Heart right ventricle (tissue), 16 donors: ENCODE results near the gene KDM5B. TPM values are rescaled to one million over a fixed set of nuclear protein-coding genes. Genes with fewer than 3 reads are reported as not detected.
"Not testable (repeated sequence)": the region's sequence is repeated elsewhere in the genome, so short reads cannot be mapped to it uniquely, and the experiment has no call there.

Experiments
- ATAC-seq, 8 donors: fragments of 200-7000 bp; cut with Tn5 transposase; one replicate each; pipeline ENCODE4 v1.9.1; 2020; ENCODE audit warnings: mild to moderate bottlenecking in 8 of 8, moderate library complexity in 8 of 8, moderate number of reproducible peaks in 1 of 8
- DNase-seq, 2 donors: peaks; one replicate each; pipeline ENCODE4 v3.0.0-alpha.2; 2020
- H3K27ac ChIP-seq, 10 donors: fragments of 200-600 bp; sonication (generic) in 2 of 10; one replicate each; pipeline versions ENCODE4 v1.5.0 to v1.8.0; 2020 to 2022; ENCODE audit warnings: mild to moderate bottlenecking in 3 of 10
- H3K27me3 ChIP-seq, 7 donors: fragments of 200-600 bp; one replicate each; pipeline ENCODE4 v1.8.0; 2021 to 2022; ENCODE audit warnings: mild to moderate bottlenecking in 2 of 7
- H3K36me3 ChIP-seq, 9 donors: fragments of 200-600 bp; sonication (generic) in 1 of 9; one replicate each; pipeline versions ENCODE4 v1.5.0 to v1.8.0; 2020 to 2022; ENCODE audit warnings: mild to moderate bottlenecking in 2 of 9
- H3K4me1 ChIP-seq, 9 donors: fragments of 200-600 bp; sonication (generic) in 1 of 9; one replicate each; pipeline versions ENCODE4 v1.5.0 to v1.8.0; 2020 to 2022; ENCODE audit warnings: mild to moderate bottlenecking in 4 of 9
- H3K4me3 ChIP-seq, 10 donors: fragments of 200-600 bp; sonication (generic) in 2 of 10; one replicate each; pipeline versions ENCODE4 v1.5.0 to v1.8.0; 2020 to 2022; ENCODE audit warnings: mild to moderate bottlenecking in 7 of 10, moderate library complexity in 2 of 10
- H3K9me3 ChIP-seq, 11 donors: fragments of 200-600 bp in 10 of 11; sonication (generic) in 2 of 11; one replicate each; pipeline versions ENCODE4 v1.5.0 to v1.8.0; 2013 to 2022; ENCODE audit warnings: mild to moderate bottlenecking in 2 of 11, control low read depth in 1 of 11, moderate library complexity in 1 of 11
- CTCF ChIP-seq, 9 donors: fragments of 200-600 bp; sonication (generic) in 2 of 9; IDR thresholded peaks; one replicate each; pipeline versions ENCODE4 v1.5.0 to v1.8.0; 2021 to 2022; ENCODE audit warnings: antibody characterized with exemption in 9 of 9, mild to moderate bottlenecking in 5 of 9, moderate library complexity in 1 of 9
- WGBS, 2 donors: extraction: QIAGEN DNeasy Blood & Tissue Kit; methylation state at CpG; one replicate each; pipeline ENCODE4 v1.1.7; 2013; ENCODE audit warnings: inconsistent platforms in 1 of 2; 5-methylcytosine and 5-hydroxymethylcytosine counted together
- intact Hi-C, 10 donors: fragments of 100-400 bp; cut with DNase I; formaldehyde crosslinking; loops; one replicate each; pipeline versions ENCODE4 v1.11.1 to v1.14.2; 2022
- polyA plus RNA-seq, 2 donors: library from polyadenylated mRNA; stranded (reverse); fragments of 200-250 nt; gene quantifications; one replicate each; pipeline ENCODE4 v1.2.3, GENCODE V29; 2013
- total RNA-seq, 10 donors: library from RNA; stranded (reverse); fragmentation: NEBNext Ultra II Directional in 3 of 10; extraction: Animal tissue kit (Norgen Biotek cat#: 25700) in 3 of 10; gene quantifications; one replicate each; pipeline versions ENCODE4 v1.2.1 to v1.2.4, GENCODE V29; 2021 to 2023
- donor health status: Arrhythmogenic right ventricular cardiomyopathy.
- donor health status: ischemic (EF 13 %, LVEDD 7.1; RV severe dilation, severe dysfunction).
- donor health status: healthy with polysubstance abuse.
- donor health status: DM: no; HTN: yes; CAD: no.
- donor health status: DM: no; HTN: no; CAD: no.
- donor health status: ischemic (EF 25% LVEDD 6.9; RV normal size, moderate dysfunction).
- donor health status: ischemic (EF 25% LVEDD 5.7; RV mildly dilated, moderate dysfunction).
- donor health status: healthy.
- donor health status: DM: yes; HTN: yes; CAD: no.
- donor health status: Ischemic cardiomyopathy.
- donor health status: ischemic (EF 35%, LVEDD 5.7; RV mildly dilated, moderate dysfunction).
- donor health status: nonischemic (EF 11% LVEDD 7.7; RV severe dilation, severe dysfunction).
- donor health status: DM: yes; HTN: yes; CAD: no.
- donor health status: PGD.
- donor health status: ischemic (EF 29% LVEDD 5.4; RV normal size, mild dysfunction).
- donor health status: nonischemic (EF 23%, LVEDD 6.1; RV moderate dilation, normal function).

The KDM5B gene
- total and polyA plus RNA-seq, 12 donors, result 4.9 to 18.5 (median 13.6) TPM

GRCh38 chr1:202723708-202724107, 84.5 kb downstream of the KDM5B start:
- no peak overlapping the region for H3K4me3 ChIP-seq
- H3K27me3 ChIP-seq, result peaks cover 0 to 10% (median 0%) of the 10 kb centered on the region in 7 donors
- H3K4me1 ChIP-seq, result peaks cover 0 to 9% (median 0%) of the 10 kb centered on the region in 9 donors
- no peak overlapping the region for H3K27ac ChIP-seq
- WGBS, 2 donors, result 92 to 94% methylated on average over 7 of the region's 7 CpGs
- H3K9me3 ChIP-seq, result no peaks in the 10 kb centered on the region
- intact Hi-C loops, result loop anchor here in 1 of 10 donors (10.0 kb wide), 1 partner anchor 259 kb away; no protein-coding TSS in a partner anchor
- H3K36me3 ChIP-seq, result peaks cover 0 to 44% (median 14%) of the 10 kb centered on the region in 9 donors
- TF ChIP-seq CTCF (IDR thresholded peaks at IDR 0.05), result no peak
- DNase-seq, result no peak
- ATAC-seq, result no peak

- WGBS, 2 donors, result 84 to 85% methylated on average over 6 of the region's 6 CpGs
- not testable (repeated sequence) for DNase-seq, ATAC-seq, H3K27ac ChIP-seq, H3K9me3 ChIP-seq, H3K4me1 ChIP-seq, H3K4me3 ChIP-seq
- Histone ChIP-seq H3K36me3 (peaks cover 0 to 38% (median 12%) of the 10 kb centered on the region in 9 donors), H3K27me3 (peaks cover 0 to 17% (median 0%) of the 10 kb centered on the region in 7 donors)
- intact Hi-C loops, result loop anchor here in 1 of 10 donors (10.0 kb wide), 1 partner anchor 258 kb away; no protein-coding TSS in a partner anchor
These were observed 85.2 kb downstream of the KDM5B start for GRCh38 chr1:202723046-202723445.

- no peak for ATAC-seq
- TF ChIP-seq CTCF (IDR thresholded peaks at IDR 0.05), result no peak
- intact Hi-C loops, result loop anchor here (5.0 to 10.0 kb wide), 7 partner anchors 252 to 534 kb away; partner anchors contain the start of genes UBE2T (in 4 of the 10), LGR6 (in 1 of the 10) and PPP1R12B (in 1 of the 10)
These were observed 91.6 kb downstream of the KDM5B start for GRCh38 chr1:202716654-202717053.

GRCh38 chr1:202714202-202714601, 94.0 kb downstream of the KDM5B start:
- not testable (repeated sequence) for H3K27ac ChIP-seq, H3K4me3 ChIP-seq, H3K36me3 ChIP-seq, H3K9me3 ChIP-seq, ATAC-seq, DNase-seq
- H3K27me3 ChIP-seq, result peaks cover 7 to 98% (median 28%) of the 10 kb centered on the region in 7 donors
- peaks cover 0 to 18% (median 14%) of the 10 kb centered on the region in 9 donors for H3K4me1 ChIP-seq
- intact Hi-C loops, result loop anchor here in 6 of 10 donors (10.0 kb wide), 3 partner anchors 249 to 399 kb away; partner anchors contain the start of genes PPP1R12B (in 1 of the 6) and UBE2T (in 1 of the 6)
- whole genome bisulfite sequencing, 2 donors, result 100% methylated on average over 1 of the region's 1 CpG

More at GRCh38 chr1:202716654-202717053, 91.6 kb downstream of the KDM5B start:
- Histone ChIP-seq H3K36me3 (no peaks in the 10 kb centered on the region), H3K27ac (no peak overlapping the region), H3K9me3 (no peaks in the 10 kb centered on the region), H3K4me3 (no peak overlapping the region), H3K27me3 (peaks cover 0 to 79% (median 3%) of the 10 kb centered on the region in 7 donors), H3K4me1 (peaks cover 0 to 9% (median 0%) of the 10 kb centered on the region in 9 donors)
- WGBS, 2 donors, result 74 to 78% methylated on average over 2 of the region's 2 CpGs
- no peak for DNase-seq

GRCh38 chr1:202713110-202713509, 95.1 kb downstream of the KDM5B start:
- 55 to 70% methylated on average over 4 of the region's 4 CpGs for WGBS, 2 donors
- DNase-seq, result no peak
- H3K27ac ChIP-seq, result no peak overlapping the region
- TF ChIP-seq CTCF (IDR thresholded peaks at IDR 0.05), result no peak
- no peaks in the 10 kb centered on the region for H3K9me3 ChIP-seq
- no peaks in the 10 kb centered on the region for H3K36me3 ChIP-seq
- intact Hi-C loops, result loop anchor here in 6 of 10 donors (10.0 kb wide), 3 partner anchors 248 to 398 kb away; partner anchors contain the start of genes PPP1R12B (in 1 of the 6) and UBE2T (in 1 of the 6)
- H3K4me1 ChIP-seq, result peaks cover 0 to 19% (median 15%) of the 10 kb centered on the region in 9 donors
- H3K27me3 ChIP-seq, result peaks cover 7 to 98% (median 39%) of the 10 kb centered on the region in 7 donors
- no peak for ATAC-seq
- no peak overlapping the region for H3K4me3 ChIP-seq
